ENCODE measurements around the gene SHOC1.

GRCh38 chr9:111805262-111805661, 10.5 kb upstream of the SHOC1 start:
- no peak for TF ChIP-seq CTCF (IDR thresholded peaks at IDR 0.05; ENCODE audit: low read length)
- TF ChIP-seq EZH2 (IDR thresholded peaks at IDR 0.05; ENCODE audit: borderline replicate concordance, low read length): no peak
